HepG2 (cell line): ENCODE results near the gene GLYR1. TPM values are rescaled to one million over a fixed set of nuclear protein-coding genes. Genes with fewer than 3 reads are reported as not detected.

Experiments
- ADNP ChIP-seq: sonication (generic); formaldehyde crosslinking; IDR thresholded peaks from 2 replicates; pipeline ENCODE4 v1.4.0; 2020; ENCODE audit warnings: missing genetic modification reagents
- ATF6 ChIP-seq: sonication (generic); formaldehyde crosslinking; conservative IDR thresholded peaks from 2 replicates; pipeline ENCODE4 v1.4.0; 2020; ENCODE audit warnings: missing genetic modification reagents
- CENPT ChIP-seq: sonication (generic); formaldehyde crosslinking; IDR thresholded peaks from 2 replicates; pipeline ENCODE4 v1.8.0; 2022; ENCODE audit warnings: low read depth, mild to moderate bottlenecking, moderate library complexity, missing genetic modification reagents
- CENPX ChIP-seq: sonication (generic); formaldehyde crosslinking; IDR thresholded peaks from 2 replicates; pipeline ENCODE4 v1.9.0; 2021; ENCODE audit warnings: mild to moderate bottlenecking, missing genetic modification reagents, moderate library complexity
- GFI1 ChIP-seq: sonication (generic); formaldehyde crosslinking; IDR thresholded peaks from 2 replicates; pipeline ENCODE4 v1.5.0; 2020; ENCODE audit warnings: missing genetic modification reagents, mild to moderate bottlenecking, borderline replicate concordance
- MEIS2 ChIP-seq: sonication (generic); formaldehyde crosslinking; IDR thresholded peaks from 2 replicates; pipeline ENCODE4 v1.9.0; 2021; ENCODE audit warnings: mild to moderate bottlenecking, missing genetic modification reagents
- NBN ChIP-seq: fragments of 450-650 bp; conservative IDR thresholded peaks from 2 replicates; pipeline ENCODE4 v1.6.1; 2017
- SOX5 ChIP-seq: IDR thresholded peaks from 2 replicates; pipeline ENCODE4 v1.6.1; 2016; ENCODE audit warnings: borderline replicate concordance
- SP2 ChIP-seq: sonication (generic); formaldehyde crosslinking; IDR thresholded peaks from 2 replicates; pipeline ENCODE4 v1.5.1; 2020; ENCODE audit warnings: mild to moderate bottlenecking, missing genetic modification reagents
- ZBTB3 ChIP-seq: sonication (generic); formaldehyde crosslinking; IDR thresholded peaks from 2 replicates; pipeline ENCODE4 v1.4.0; 2020; ENCODE audit warnings: low read depth, mild to moderate bottlenecking, moderate library complexity, missing genetic modification reagents, borderline replicate concordance
- ZBTB7A ChIP-seq: sonication (generic); formaldehyde crosslinking; IDR thresholded peaks from 2 replicates; pipeline ENCODE4 v1.8.0; 2022; ENCODE audit warnings: mild to moderate bottlenecking, missing genetic modification reagents
- ZFX ChIP-seq: sonication (generic); formaldehyde crosslinking; IDR thresholded peaks from 2 replicates; pipeline ENCODE4 v1.4.0; 2020; ENCODE audit warnings: mild to moderate bottlenecking, low read depth, missing genetic modification reagents, moderate library complexity
- ZNF234 ChIP-seq: sonication (generic); formaldehyde crosslinking; conservative IDR thresholded peaks from 2 replicates; pipeline ENCODE4 v1.5.1; 2020; ENCODE audit warnings: mild to moderate bottlenecking, missing genetic modification reagents
- ZNF296 ChIP-seq: sonication (generic); formaldehyde crosslinking; conservative IDR thresholded peaks from 2 replicates; pipeline ENCODE4 v1.5.0; 2020; ENCODE audit warnings: mild to moderate bottlenecking, missing genetic modification reagents
- ZNF569 ChIP-seq: sonication (generic); formaldehyde crosslinking; IDR thresholded peaks from 2 replicates; pipeline ENCODE4 v1.5.0; 2020; ENCODE audit warnings: mild to moderate bottlenecking, missing genetic modification reagents, moderate library complexity, borderline replicate concordance
- ZNF687 ChIP-seq: sonication (generic); formaldehyde crosslinking; IDR thresholded peaks from 2 replicates; pipeline ENCODE4 v1.5.1; 2020; ENCODE audit warnings: mild to moderate bottlenecking, missing genetic modification reagents, moderate library complexity
- polyA plus RNA-seq, 8 experiments: library from polyadenylated mRNA; depleted of rRNA in 3 of 8; stranded (reverse) in 7 of 8; unstranded in 1 of 8; fragments of >200 nt; fragmentation: Illumina TruSeq in 4 of 8; extraction: Trizol in 4 of 8; gene quantifications; 2 replicates each; pipeline versions ENCODE4 v1.2.1 to v1.2.3, GENCODE V29; 2011 to 2016; ENCODE audit warnings: low read depth in 4 of 8, missing spikeins in 1 of 8, mixed read lengths in 1 of 8; ENCODE audit not compliant: insufficient read depth in 1 of 8
- total RNA-seq, 5 experiments: library from RNA; depleted of rRNA; stranded (reverse); fragments of >200 nt; fragmentation: Illumina TruSeq; extraction: Trizol; gene quantifications; 2 replicates each; pipeline ENCODE4 v1.2.3, GENCODE V29; 2016; ENCODE audit warnings: low read depth in 1 of 5
- TF ChIP-seq, protein P1 (sequence below), 2 experiments: sonication (generic) in 1 of 2; formaldehyde crosslinking in 1 of 2; IDR thresholded peaks; 2 replicates each; pipeline versions ENCODE4 v1.4.0 to v1.6.1; 2016 to 2020; ENCODE audit warnings: borderline replicate concordance in 1 of 2, low read depth in 1 of 2, mild to moderate bottlenecking in 1 of 2, missing genetic modification reagents in 1 of 2

The GLYR1 gene
- total and polyA plus RNA-seq, 2 of the 13 experiments (the other 11 are each of a cell fraction or from before 2014, with no cell fraction given), result 28.3 to 48.7 TPM

DNA sequence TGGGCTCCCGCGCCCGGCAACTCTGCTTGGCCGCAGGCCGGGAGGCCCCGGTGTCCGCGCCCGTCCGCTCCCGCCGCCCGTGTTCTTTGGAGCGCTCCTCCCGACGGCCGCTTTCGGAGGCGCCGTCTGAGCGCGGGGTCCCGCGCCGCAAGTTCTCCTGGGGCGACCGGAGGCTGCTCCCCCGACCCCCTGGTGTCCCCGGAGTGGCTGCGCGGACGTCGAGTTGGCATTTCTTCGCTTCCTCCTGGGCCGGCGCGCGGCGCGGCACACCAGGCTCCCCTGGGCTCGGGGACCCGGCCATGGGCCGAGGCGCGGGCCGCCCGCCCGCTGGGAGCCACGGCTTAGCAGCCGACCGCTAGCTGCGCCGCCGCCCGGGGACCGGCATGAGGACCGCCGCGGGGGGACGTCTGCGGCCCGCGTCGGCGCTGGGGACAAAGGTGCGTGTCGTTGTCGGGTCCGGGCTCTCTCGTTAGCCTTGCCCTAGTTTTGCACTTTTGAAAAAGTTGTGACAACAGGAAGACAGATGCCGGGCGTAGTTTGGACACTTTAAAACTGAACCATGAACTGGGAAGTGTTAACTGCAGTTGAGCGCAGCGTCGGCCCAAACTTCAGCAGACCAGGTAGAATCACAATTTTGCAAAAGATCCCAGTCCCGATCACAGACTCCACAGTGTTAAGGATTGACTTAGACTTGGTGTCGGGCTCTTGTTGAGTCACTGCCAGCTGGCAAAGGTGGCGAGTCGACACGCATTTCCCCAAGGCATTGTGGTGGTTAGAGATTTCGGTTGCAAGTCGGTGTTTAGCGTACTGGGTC, 893 bp upstream of the GLYR1 start (continued):
- peak; percentile 16; the same call in 1 of the 2 replicates for TF ChIP-seq ZNF687 (CRISPR knock-in tag)
- no peak for TF ChIP-seq SP2 (CRISPR knock-in tag)
- 0 out of 2 replicates have a peak, but pooled peaks have one; percentile 21 for TF ChIP-seq CENPT (CRISPR knock-in tag)
- TF ChIP-seq MEIS2 (CRISPR knock-in tag), result no peak
- no peak for TF ChIP-seq ZNF569 (CRISPR knock-in tag)
- TF ChIP-seq ADNP, result no peak
- no peak for TF ChIP-seq SOX5 (CRISPR knock-in tag)
- no peak for TF ChIP-seq ZBTB3 (CRISPR knock-in tag)
- TF ChIP-seq ZFX (CRISPR knock-in tag), result peak; percentile 41
- TF ChIP-seq, protein P1, sequence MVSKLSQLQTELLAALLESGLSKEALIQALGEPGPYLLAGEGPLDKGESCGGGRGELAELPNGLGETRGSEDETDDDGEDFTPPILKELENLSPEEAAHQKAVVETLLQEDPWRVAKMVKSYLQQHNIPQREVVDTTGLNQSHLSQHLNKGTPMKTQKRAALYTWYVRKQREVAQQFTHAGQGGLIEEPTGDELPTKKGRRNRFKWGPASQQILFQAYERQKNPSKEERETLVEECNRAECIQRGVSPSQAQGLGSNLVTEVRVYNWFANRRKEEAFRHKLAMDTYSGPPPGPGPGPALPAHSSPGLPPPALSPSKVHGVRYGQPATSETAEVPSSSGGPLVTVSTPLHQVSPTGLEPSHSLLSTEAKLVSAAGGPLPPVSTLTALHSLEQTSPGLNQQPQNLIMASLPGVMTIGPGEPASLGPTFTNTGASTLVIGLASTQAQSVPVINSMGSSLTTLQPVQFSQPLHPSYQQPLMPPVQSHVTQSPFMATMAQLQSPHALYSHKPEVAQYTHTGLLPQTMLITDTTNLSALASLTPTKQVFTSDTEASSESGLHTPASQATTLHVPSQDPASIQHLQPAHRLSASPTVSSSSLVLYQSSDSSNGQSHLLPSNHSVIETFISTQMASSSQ (IDR thresholded peaks at IDR 0.05; ENCODE audit: low read depth), result no peak
- TF ChIP-seq, protein P1 (CRISPR knock-in tag; IDR thresholded peaks at IDR 0.05; ENCODE audit: borderline replicate concordance), result no peak
- TF ChIP-seq ZBTB7A (CRISPR knock-in tag), result no peak
- no peak for TF ChIP-seq NBN
- no peak for TF ChIP-seq ATF6 (CRISPR knock-in tag)
- TF ChIP-seq GFI1 (CRISPR knock-in tag), result no peak
- TF ChIP-seq ZNF296 (CRISPR knock-in tag), result no peak
- no peak for TF ChIP-seq ZNF234 (CRISPR knock-in tag)
- no peak for TF ChIP-seq CENPX (CRISPR knock-in tag)
